IMR-90 (cell line): ENCODE measurements around the gene TEX48. TPM values are rescaled to one million over a fixed set of nuclear protein-coding genes. Genes with fewer than 3 reads are reported as not detected.

Experiments
- ATAC-seq: fragments of 200-7000 bp; cut with Tn5 transposase; 2 replicates; pipeline ENCODE4 v1.9.1; 2020; ENCODE audit warnings: low read depth, mild to moderate bottlenecking, moderate library complexity
- BruUV-seq: library from RNA; stranded (reverse); fragments of 400-500 nt; replicated peaks from 2 replicates; lab custom pipeline; 2021; lab: Mats Ljungman, UMichigan
- CTCF ChIA-PET: fragments of 300-600 bp; formaldehyde crosslinking; extraction: SDS; loops from one replicate; lab custom pipeline; 2021; ENCODE audit warnings: antibody characterized with exemption; lab: Yijun Ruan, JAX
- POLR2A ChIA-PET: fragments of 300-600 bp; sonication (Branson Sonifier 250); formaldehyde crosslinking; loops from one replicate; lab custom pipeline; 2022; ENCODE audit warnings: antibody characterized with exemption; ENCODE audit not compliant: unreplicated experiment; lab: Charles Lee
- DNase-seq: peaks from one replicate; pipeline ENCODE4 v3.0.0; 2013
- H2AFZ ChIP-seq: replicated peaks from 2 replicates; pipeline ENCODE3; 2013; ENCODE audit warnings: low read length, mild to moderate bottlenecking; ENCODE audit not compliant: poor library complexity
- H2AK5ac ChIP-seq: 2 replicates; pipeline ENCODE4 v1.6.1; 2013; ENCODE audit warnings: low read depth, low read length, inconsistent platforms
- H2AK9ac ChIP-seq: replicated peaks from 2 replicates; pipeline ENCODE3; 2013; ENCODE audit warnings: mild to moderate bottlenecking, low read depth, low read length, moderate library complexity; ENCODE audit not compliant: poor library complexity
- H2BK120ac ChIP-seq: 2 replicates; pipeline ENCODE4 v1.6.1; 2013; ENCODE audit warnings: low read depth, low read length, inconsistent platforms
- H2BK15ac ChIP-seq: 3 replicates; pipeline ENCODE4 v1.6.1; 2013; ENCODE audit warnings: low read depth, low read length, inconsistent platforms
- H2BK20ac ChIP-seq: 2 replicates; pipeline ENCODE4 v1.6.1; 2013; ENCODE audit warnings: low read depth, mild to moderate bottlenecking, inconsistent platforms, low read length, moderate library complexity
- H2BK5ac ChIP-seq: 2 replicates; pipeline ENCODE4 v1.6.1; 2013; ENCODE audit warnings: mild to moderate bottlenecking, low read depth, low read length, inconsistent platforms; ENCODE audit not compliant: poor library complexity, severe bottlenecking
- H3K14ac ChIP-seq: replicated peaks from 2 replicates; pipeline ENCODE4 v1.6.1; 2013; ENCODE audit warnings: low read depth, low read length, inconsistent platforms
- H3K18ac ChIP-seq: 2 replicates; pipeline ENCODE4 v1.6.1; 2013; ENCODE audit warnings: low read depth, low read length, control low read depth
- H3K23ac ChIP-seq: 2 replicates; pipeline ENCODE4 v1.6.1; 2013; ENCODE audit warnings: low read depth, low read length, inconsistent platforms
- H3K27ac ChIP-seq: 2 replicates; pipeline ENCODE4 v1.5.1; 2013; ENCODE audit warnings: mild to moderate bottlenecking, control low read depth, low read length; ENCODE audit not compliant: insufficient read depth
- H3K27me3 ChIP-seq: 2 replicates; pipeline ENCODE4 v1.6.1; 2013; ENCODE audit warnings: low read length; ENCODE audit not compliant: control insufficient read depth, insufficient read depth
- H3K36me3 ChIP-seq: 2 replicates; pipeline ENCODE4 v1.6.1; 2013; ENCODE audit warnings: low read length, mixed read lengths; ENCODE audit not compliant: control insufficient read depth, insufficient read depth
- H3K4ac ChIP-seq: 2 replicates; pipeline ENCODE4 v1.6.1; 2013; ENCODE audit warnings: low read depth, low read length, inconsistent platforms
- H3K4me1 ChIP-seq: 2 replicates; pipeline ENCODE4 v1.6.1; 2013; ENCODE audit warnings: low read length, mixed read lengths; ENCODE audit not compliant: control insufficient read depth, insufficient read depth
- H3K4me2 ChIP-seq: 2 replicates; pipeline ENCODE4 v1.6.1; 2013; ENCODE audit warnings: low read depth, mild to moderate bottlenecking, control low read depth, low read length, moderate library complexity
- H3K4me3 ChIP-seq: 2 replicates; pipeline ENCODE4 v1.5.1; 2013; ENCODE audit warnings: low read depth, mild to moderate bottlenecking, control low read depth, low read length, moderate library complexity; ENCODE audit not compliant: insufficient read depth
- H3K56ac ChIP-seq: 2 replicates; pipeline ENCODE4 v1.6.1; 2013; ENCODE audit warnings: low read length, inconsistent platforms; ENCODE audit not compliant: insufficient read depth; ENCODE audit errors: extremely low read depth
- H3K79me1 ChIP-seq, 2 experiments: 2 replicates each; pipeline ENCODE4 v1.6.1; 2013; ENCODE audit warnings: low read length in 2 of 2, inconsistent platforms in 1 of 2, low read depth in 1 of 2
- H3K9ac ChIP-seq: 2 replicates; pipeline ENCODE4 v1.6.1; 2013; ENCODE audit warnings: low read depth, low read length, control low read depth
- H3K9me1 ChIP-seq: 2 replicates; pipeline ENCODE4 v1.6.1; 2013; ENCODE audit warnings: low read length, inconsistent platforms; ENCODE audit not compliant: insufficient read depth
- H3K9me3 ChIP-seq: 2 replicates; pipeline ENCODE4 v1.6.1; 2013; ENCODE audit warnings: low read length; ENCODE audit not compliant: control insufficient read depth, insufficient read depth
- H4K20me1 ChIP-seq: 2 replicates; pipeline ENCODE4 v1.6.1; 2013; ENCODE audit warnings: low read length, inconsistent platforms; ENCODE audit not compliant: insufficient read depth
- H4K5ac ChIP-seq: 2 replicates; pipeline ENCODE4 v1.6.1; 2013; ENCODE audit warnings: mild to moderate bottlenecking, low read depth, low read length, control low read depth
- H4K8ac ChIP-seq, 2 experiments: 2 replicates each; pipeline ENCODE4 v1.6.1; 2013; ENCODE audit warnings: low read depth in 2 of 2, low read length in 2 of 2, control low read depth in 1 of 2, inconsistent platforms in 1 of 2
- H4K91ac ChIP-seq: 2 replicates; pipeline ENCODE4 v1.6.1; 2013; ENCODE audit warnings: low read depth, low read length, inconsistent platforms; ENCODE audit not compliant: insufficient read depth
- FOS ChIP-seq: fragments of 150-350 bp; IDR thresholded peaks from 2 replicates; pipeline ENCODE4 v1.6.1; 2016; ENCODE audit warnings: low read depth, low read length
- POLR2A ChIP-seq: IDR thresholded peaks from 2 replicates; pipeline ENCODE4 v1.6.1; 2012; ENCODE audit warnings: mild to moderate bottlenecking, low read depth, low read length
- RCOR1 ChIP-seq: IDR thresholded peaks from 2 replicates; pipeline ENCODE4 v1.6.1; 2012; ENCODE audit warnings: mild to moderate bottlenecking, low read length, improper control_type of control experiment; ENCODE audit not compliant: insufficient replicate concordance
- whole genome bisulfite sequencing, 2 experiments: methylation state at CpG; one replicate each; pipeline versions ENCODE4 v1.1.5 to v1.1.7; 2013; ENCODE audit warnings: missing lambda C conversion rate in 2 of 2; ENCODE audit not compliant: insufficient read length in 1 of 2; ENCODE audit errors: extremely low coverage in 2 of 2; 5-methylcytosine and 5-hydroxymethylcytosine counted together
- dilution Hi-C: fragments of 300-500 bp; cut with HindIII; formaldehyde crosslinking; loops from one replicate; pipeline ENCODE4 v1.14.3; 2018; ENCODE audit warnings: low sequenced_read_pairs; ENCODE audit not compliant: unreplicated experiment
- in situ Hi-C: fragments of 300-500 bp; cut with MboI; formaldehyde crosslinking; loops from 3 replicates; pipeline ENCODE4 v1.14.3; 2019; ENCODE audit warnings: low sequenced_read_pairs, inconsistent platforms, mixed read lengths
- intact Hi-C: fragments of 100-400 bp; cut with micrococcal nuclease; formaldehyde crosslinking; loops from 2 replicates; pipeline ENCODE4 v1.10.0; 2022
- polyA plus RNA-seq, 3 experiments: library from polyadenylated mRNA; depleted of rRNA; stranded (reverse); fragments of >200 nt; gene quantifications; 2 replicates each; pipeline ENCODE4 v1.2.3, GENCODE V29; 2012; ENCODE audit warnings: low replicate concordance in 1 of 3
- total RNA-seq: library from RNA; depleted of rRNA; stranded (reverse); fragments of >200 nt; gene quantifications from 2 replicates; pipeline ENCODE4 v1.2.3, GENCODE V29; 2012
- TF ChIP-seq, protein P1 (sequence below): fragments of 150-350 bp; IDR thresholded peaks from 2 replicates; pipeline ENCODE4 v1.6.1; 2017; ENCODE audit warnings: mild to moderate bottlenecking, antibody characterized with exemption, low read length, low read depth

The TEX48 gene
- total and polyA plus RNA-seq, 2 of the 4 experiments (the other 2 are of a cell fraction): not detected

GRCh38 chr9:114629563-114630090 is 52.4 kb downstream of the TEX48 start:
- Histone ChIP-seq H3K4me2 (no peak overlapping the region), H3K18ac (no peak overlapping the region), H3K27me3 (no peaks in the 10 kb centered on the region), H4K91ac (no peak overlapping the region), H2AFZ (no peak overlapping the region), H3K9me1 (no peaks in the 10 kb centered on the region; the same call in 1 of the 2 replicates), H4K20me1 (no peaks in the 10 kb centered on the region), H3K79me1 (no peaks in the 10 kb centered on the region), H2BK20ac (no peak overlapping the region), H3K4me3 (no peak overlapping the region), H2AK5ac (no peak overlapping the region), H3K27ac (no peak overlapping the region), H3K9ac (no peak overlapping the region), H3K4ac (no peak overlapping the region), H4K8ac (no peak overlapping the region), H2BK15ac (no peak overlapping the region), H2BK5ac (no peak overlapping the region), H3K23ac (no peak overlapping the region), H2BK120ac (no peak overlapping the region), H4K5ac (no peak overlapping the region), H3K9me3 (no peaks in the 10 kb centered on the region), H2AK9ac (no peak overlapping the region), H3K56ac (no peak overlapping the region), H3K4me1 (no peaks in the 10 kb centered on the region), H3K36me3 (peaks cover 40% of the 10 kb centered on the region), H3K14ac (no peak overlapping the region)
- ATAC-seq: no peak
- CTCF ChIA-PET: no interaction called here
- POLR2A ChIA-PET: no interaction called here
- TF ChIP-seq FOS (no peak), RCOR1 (no peak), POLR2A (no peak)
- TF ChIP-seq, protein P1, sequence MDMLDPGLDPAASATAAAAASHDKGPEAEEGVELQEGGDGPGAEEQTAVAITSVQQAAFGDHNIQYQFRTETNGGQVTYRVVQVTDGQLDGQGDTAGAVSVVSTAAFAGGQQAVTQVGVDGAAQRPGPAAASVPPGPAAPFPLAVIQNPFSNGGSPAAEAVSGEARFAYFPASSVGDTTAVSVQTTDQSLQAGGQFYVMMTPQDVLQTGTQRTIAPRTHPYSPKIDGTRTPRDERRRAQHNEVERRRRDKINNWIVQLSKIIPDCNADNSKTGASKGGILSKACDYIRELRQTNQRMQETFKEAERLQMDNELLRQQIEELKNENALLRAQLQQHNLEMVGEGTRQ: no peak
- BruUV-seq: no TSS peak
- in situ Hi-C loops: no loop called here
- intact Hi-C loops: no loop called here
- dilution Hi-C loops: no loop called here
- peak; percentile 18 for DNase-seq
- 72% methylated on average over 3 of the region's 7 CpGs; no CpG with 5 or more reads in 1 of the 2 experiments for WGBS, 2 experiments
